GM23338 (cell line): Measurements from ENCODE around the gene MNX1. TPM values are rescaled to one million over a fixed set of nuclear protein-coding genes. Genes with fewer than 3 reads are reported as not detected.

Experiments used
- ATAC-seq: fragments of 200-7000 bp; cut with Tn5 transposase; 3 replicates; pipeline ENCODE4 v1.9.1; 2020
- DNase-seq: peaks from one replicate; pipeline ENCODE4 v3.0.0-alpha.2; 2015; ENCODE audit warnings: low spot score
- H2AFZ ChIP-seq: fragments of 200-600 bp; sonication (generic); 2 replicates; pipeline ENCODE4 v1.8.0; 2016; ENCODE audit warnings: antibody characterized with exemption, mild to moderate bottlenecking, moderate library complexity
- H3F3A ChIP-seq: fragments of 200-600 bp; sonication (generic); replicated peaks from 2 replicates; pipeline ENCODE4 v1.8.0; 2017; ENCODE audit warnings: antibody characterized with exemption, mixed run types, low read depth
- H3K27ac ChIP-seq: fragments of 200-600 bp; sonication (generic); 2 replicates; pipeline ENCODE4 v1.6.1; 2016; ENCODE audit warnings: low read depth
- H3K27me3 ChIP-seq: fragments of 200-600 bp; sonication (generic); 2 replicates; pipeline ENCODE4 v1.8.0; 2016; ENCODE audit warnings: mild to moderate bottlenecking, mixed run types, moderate library complexity; ENCODE audit not compliant: insufficient read depth
- H3K36me3 ChIP-seq: fragments of 200-600 bp; sonication (generic); 2 replicates; pipeline ENCODE4 v1.8.0; 2016; ENCODE audit warnings: mild to moderate bottlenecking; ENCODE audit not compliant: insufficient read depth
- H3K4me1 ChIP-seq: fragments of 200-600 bp; sonication (generic); 2 replicates; pipeline ENCODE4 v1.8.0; 2016; ENCODE audit warnings: mild to moderate bottlenecking, moderate library complexity; ENCODE audit not compliant: insufficient read depth
- H3K4me2 ChIP-seq: fragments of 200-600 bp; sonication (generic); 2 replicates; pipeline ENCODE4 v1.7.1; 2017; ENCODE audit warnings: mixed run types
- H3K4me3 ChIP-seq: fragments of 200-600 bp; sonication (generic); 2 replicates; pipeline ENCODE4 v1.6.1; 2016; ENCODE audit warnings: mixed run types
- H3K79me2 ChIP-seq: fragments of 200-600 bp; sonication (generic); replicated peaks from 2 replicates; pipeline ENCODE4 v1.8.0; 2017; ENCODE audit warnings: mild to moderate bottlenecking; ENCODE audit not compliant: insufficient read depth
- H3K9me2 ChIP-seq: fragments of 200-600 bp; sonication (generic); 2 replicates; pipeline ENCODE4 v1.8.0; 2017; ENCODE audit not compliant: insufficient read depth
- H4K20me1 ChIP-seq: fragments of 200-600 bp; sonication (generic); replicated peaks from 2 replicates; pipeline ENCODE4 v1.8.0; 2017; ENCODE audit warnings: mild to moderate bottlenecking; ENCODE audit not compliant: insufficient read depth
- H3K27ac Mint-ChIP-seq: 2 replicates; pipeline ENCODE4 v1.8.0; 2020; ENCODE audit warnings: inconsistent platforms, mild to moderate bottlenecking, moderate library complexity, mixed read lengths
- H3K27me3 Mint-ChIP-seq: 3 replicates; pipeline ENCODE4 v1.8.0; 2022; ENCODE audit warnings: low read depth, mild to moderate bottlenecking, moderate library complexity, mixed read lengths, inconsistent platforms; ENCODE audit not compliant: insufficient read depth, poor library complexity
- H3K36me3 Mint-ChIP-seq: 3 replicates; pipeline ENCODE4 v1.8.0; 2021; ENCODE audit warnings: low read depth, mild to moderate bottlenecking, inconsistent platforms, moderate library complexity, mixed read lengths
- H3K4me1 Mint-ChIP-seq: 3 replicates; pipeline ENCODE4 v1.8.0; 2020; ENCODE audit warnings: mild to moderate bottlenecking, inconsistent platforms, mixed read lengths
- H3K4me3 Mint-ChIP-seq: 3 replicates; pipeline ENCODE4 v1.8.0; 2021; ENCODE audit warnings: moderate library complexity, mild to moderate bottlenecking, inconsistent platforms, mixed read lengths
- H3K9me3 Mint-ChIP-seq: 3 replicates; pipeline ENCODE4 v1.8.0; 2020; ENCODE audit warnings: moderate library complexity, mild to moderate bottlenecking, inconsistent platforms, mixed read lengths
- CREB1 ChIP-seq: fragments of 250-450 bp; sonication (Bioruptor Pico); IDR thresholded peaks from 2 replicates; pipeline ENCODE4 v1.5.0; 2020; ENCODE audit warnings: low read depth, mild to moderate bottlenecking, moderate library complexity
- CTCF ChIP-seq, 2 experiments: fragments of 200-600 bp in 1 of 2; sonication (generic) in 1 of 2; conservative IDR thresholded peaks; 2 replicates each; pipeline versions ENCODE4 v1.5.1 to v1.6.1; 2016 to 2017; ENCODE audit warnings: antibody characterized with exemption in 2 of 2, low read depth in 2 of 2, mild to moderate bottlenecking in 2 of 2, moderate library complexity in 1 of 2
- ETS1 ChIP-seq: IDR thresholded peaks from 2 replicates; pipeline ENCODE4 v1.6.1; 2016; ENCODE audit warnings: antibody characterized with exemption
- EZH2 ChIP-seq: fragments of 200-600 bp; sonication (generic); IDR thresholded peaks from one replicate; pipeline ENCODE4 v1.8.0; 2017; ENCODE audit warnings: antibody characterized with exemption, mild to moderate bottlenecking, low read depth; ENCODE audit not compliant: unreplicated experiment
- EZH2phosphoT487 ChIP-seq: fragments of 200-600 bp; sonication (generic); IDR thresholded peaks from one replicate; pipeline ENCODE4 v1.8.1; 2018; ENCODE audit warnings: antibody characterized with exemption; ENCODE audit not compliant: unreplicated experiment
- JUNB ChIP-seq: IDR thresholded peaks from one replicate; pipeline ENCODE4 v1.6.1; 2016; ENCODE audit warnings: antibody characterized with exemption; ENCODE audit not compliant: unreplicated experiment
- NANOG ChIP-seq: IDR thresholded peaks from 2 replicates; pipeline ENCODE4 v1.6.1; 2016; ENCODE audit warnings: antibody characterized with exemption, borderline replicate concordance
- POLR2AphosphoS5 ChIP-seq: IDR thresholded peaks from 2 replicates; pipeline ENCODE4 v1.6.1; 2016; ENCODE audit warnings: antibody characterized with exemption, low read depth
- REST ChIP-seq: IDR thresholded peaks from one replicate; pipeline ENCODE4 v1.6.1; 2018; ENCODE audit warnings: antibody characterized with exemption; ENCODE audit not compliant: unreplicated experiment
- STAT1 ChIP-seq: IDR thresholded peaks from one replicate; pipeline ENCODE4 v1.6.1; 2016; ENCODE audit warnings: antibody characterized with exemption; ENCODE audit not compliant: unreplicated experiment
- ZNF114 ChIP-seq: fragments of 250-450 bp; sonication (Bioruptor Pico); IDR thresholded peaks from 2 replicates; pipeline ENCODE4 v1.5.0; 2020; ENCODE audit warnings: mild to moderate bottlenecking, moderate library complexity
- ZNF331 ChIP-seq: fragments of 250-450 bp; sonication (Bioruptor Pico); IDR thresholded peaks from 2 replicates; pipeline ENCODE4 v1.5.0; 2020; ENCODE audit warnings: low read depth, mild to moderate bottlenecking, moderate library complexity
- ZNF462 ChIP-seq: fragments of 250-450 bp; sonication (Bioruptor Pico); IDR thresholded peaks from 2 replicates; pipeline ENCODE4 v1.5.0; 2020; ENCODE audit warnings: mild to moderate bottlenecking, moderate library complexity
- polyA plus RNA-seq: library from polyadenylated mRNA; unstranded; fragments of >200 nt; fragmentation: Nextera tagmentation; extraction: Ambion mirVana; gene quantifications from 2 replicates; pipeline ENCODE4 v1.2.1, GENCODE V29; 2016
- total RNA-seq: library from RNA; depleted of rRNA; stranded (reverse); fragments of >200 nt; shearing (Covaris generic); gene quantifications from 2 replicates; pipeline ENCODE4 v1.2.3, GENCODE V29; 2014

MNX1 gene
- total and polyA plus RNA-seq, 2 experiments from 2014 or later: 0.14 to 0.24 TPM

- H3K4me3 Mint-ChIP-seq: no peak overlapping the region
- H3K27me3 ChIP-seq: peaks cover 7% of the 10 kb centered on the region; the same call in 1 of the 2 replicates
- no peaks in the 10 kb centered on the region for H3K36me3 Mint-ChIP-seq
Measured at GRCh38 chr7:157032128-157032527, 21.7 kb upstream of the MNX1 start.

More at GRCh38 chr7:157032128-157032527, 21.7 kb upstream of the MNX1 start:
- Histone ChIP-seq H3K79me2 (no peaks in the 10 kb centered on the region), H3K4me2 (no peak overlapping the region), H2AFZ (no peak overlapping the region), H4K20me1 (0 out of 2 replicates have a peak, but pooled peaks cover under 1% of the 10 kb centered on the region), H3F3A (no peaks in the 10 kb centered on the region), H3K27ac (no peak overlapping the region), H3K36me3 (no peaks in the 10 kb centered on the region), H3K4me3 (no peak overlapping the region), H3K4me1 (no peaks in the 10 kb centered on the region), H3K9me2 (no peaks in the 10 kb centered on the region)
- no peak for TF ChIP-seq REST
- no peak for TF ChIP-seq ZNF331 (CRISPR knock-in tag)
- TF ChIP-seq NANOG: no peak
- TF ChIP-seq POLR2AphosphoS5: no peak
- no peak for TF ChIP-seq EZH2
- no peak for TF ChIP-seq ZNF462
- TF ChIP-seq JUNB: no peak
- TF ChIP-seq EZH2phosphoT487: no peak
- no peak for TF ChIP-seq STAT1
- no peak for TF ChIP-seq ZNF114 (CRISPR knock-in tag)
- no peak for TF ChIP-seq CTCF (conservative IDR thresholded peaks at IDR 0.05; ENCODE audit: low read depth in 2 of 2)
- no peak for TF ChIP-seq CREB1 (CRISPR knock-in tag)
- TF ChIP-seq ETS1: no peak
- Mint-ChIP-seq H3K27ac (no peak overlapping the region), H3K27me3 (peaks cover 11% of the 10 kb centered on the region), H3K9me3 (peaks cover 3% of the 10 kb centered on the region), H3K4me1 (no peaks in the 10 kb centered on the region)
- ATAC-seq (no peak), DNase-seq (no peak)
